ENCODE measurements around the gene FAM234A. TPM values are rescaled to one million over a fixed set of nuclear protein-coding genes. Genes with fewer than 3 reads are reported as not detected.

Gene FAM234A
- total RNA-seq, 1 experiment from 2014 or later, result 94.9 TPM

DNA sequence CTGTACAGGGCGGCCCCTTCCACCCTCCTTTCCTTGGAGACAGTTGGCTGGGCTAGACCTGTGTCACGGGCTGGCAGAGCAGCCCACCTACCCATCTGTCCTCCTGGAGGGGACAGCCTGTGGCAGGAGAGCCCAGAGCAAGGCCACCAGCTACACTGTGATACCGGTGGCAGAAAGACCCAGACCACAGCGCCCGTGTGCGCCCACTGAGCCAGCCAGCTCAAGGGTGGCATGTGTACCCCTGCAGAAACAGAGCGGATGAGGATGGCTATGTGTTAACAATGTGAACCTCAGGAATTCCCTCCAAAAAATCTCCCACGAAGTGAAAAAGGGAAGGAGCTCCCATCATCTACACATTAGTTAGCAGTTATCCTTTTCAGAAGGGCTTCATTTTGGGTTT lies 47.3 kb upstream of the FAM234A start:
- peaks cover 38 to 61% (median 58%) of the 10 kb centered on the region in 3 experiments for H3K36me3 Mint-ChIP-seq (ENCODE audit: insufficient read depth in 1 of 3, low read depth in 3 of 3)
- no CpG with 5 or more reads among the region's 8 CpGs for WGBS (ENCODE audit: extremely low coverage, insufficient read length, low lambda C conversion rate)

More for the DNA sequence above, 47.3 kb upstream of the FAM234A start:
- Histone ChIP-seq H2BK5ac (ENCODE audit: insufficient read length, low read length) (no peak overlapping the region), H3K79me1 (ENCODE audit: insufficient read depth, low read depth, low read length, poor library complexity, severe bottlenecking) (no peaks in the 10 kb centered on the region), H2BK120ac (ENCODE audit: low read depth, low read length, poor library complexity, severe bottlenecking) (no peak overlapping the region), H4K5ac (ENCODE audit: insufficient read length, low read depth, low read length) (no peak overlapping the region), H3K9me3 (ENCODE audit: control insufficient read depth, low read depth, low read length) (no peaks in the 10 kb centered on the region), H3K79me2 (ENCODE audit: insufficient read depth, low read length) (no peaks in the 10 kb centered on the region), H4K8ac (replicated peaks; ENCODE audit: insufficient read length, low read depth, low read length) (no peak overlapping the region), H4K91ac (ENCODE audit: insufficient read length, low read depth, low read length) (no peak overlapping the region), H2BK15ac (ENCODE audit: low read depth, low read length) (no peak overlapping the region), H2AFZ (ENCODE audit: low read length) (no peak overlapping the region), H3K56ac (ENCODE audit: insufficient read length, low read depth, low read length) (no peak overlapping the region), H3K27me3 (ENCODE audit: insufficient read depth, low read length) (no peaks in the 10 kb centered on the region), H3K23ac (ENCODE audit: insufficient read length, low read depth, low read length) (no peak overlapping the region), H3K27ac (ENCODE audit: insufficient read length, low read depth, low read length) (no peak overlapping the region), H2AK5ac (ENCODE audit: insufficient read length, low read length) (no peak overlapping the region), H3K14ac (ENCODE audit: insufficient read depth, low read length) (no peak overlapping the region), H3K4me1 (ENCODE audit: insufficient read depth, low read length) (no peaks in the 10 kb centered on the region), H3K23me2 (ENCODE audit: insufficient read length, low read depth, low read length, poor library complexity, severe bottlenecking) (no peaks in the 10 kb centered on the region), H2BK20ac (ENCODE audit: low read depth, low read length, poor library complexity, severe bottlenecking) (no peak overlapping the region), H3K18ac (ENCODE audit: insufficient read length, low read depth, low read length) (no peak overlapping the region), H3T11ph (ENCODE audit: low read length) (no peak overlapping the region), H3K4ac (ENCODE audit: low read depth, low read length) (no peak overlapping the region), H3K4me2 (ENCODE audit: insufficient read depth, insufficient read length, low read length) (no peak overlapping the region), H3K9ac (ENCODE audit: extremely low read depth, insufficient read length, low read length) (no peak overlapping the region), H2BK12ac (ENCODE audit: insufficient read length, low read depth, low read length) (no peak overlapping the region), H4K20me1 (ENCODE audit: control insufficient read depth, insufficient read depth, insufficient read length) (no peaks in the 10 kb centered on the region)
- no peaks in the 10 kb centered on the region; a peak in 1 of 5 replicates for H3K9me3 Mint-ChIP-seq
- H3K4me1 Mint-ChIP-seq, result no peaks in the 10 kb centered on the region
- no peak for DNase-seq
- TF ChIP-seq, protein P1, sequence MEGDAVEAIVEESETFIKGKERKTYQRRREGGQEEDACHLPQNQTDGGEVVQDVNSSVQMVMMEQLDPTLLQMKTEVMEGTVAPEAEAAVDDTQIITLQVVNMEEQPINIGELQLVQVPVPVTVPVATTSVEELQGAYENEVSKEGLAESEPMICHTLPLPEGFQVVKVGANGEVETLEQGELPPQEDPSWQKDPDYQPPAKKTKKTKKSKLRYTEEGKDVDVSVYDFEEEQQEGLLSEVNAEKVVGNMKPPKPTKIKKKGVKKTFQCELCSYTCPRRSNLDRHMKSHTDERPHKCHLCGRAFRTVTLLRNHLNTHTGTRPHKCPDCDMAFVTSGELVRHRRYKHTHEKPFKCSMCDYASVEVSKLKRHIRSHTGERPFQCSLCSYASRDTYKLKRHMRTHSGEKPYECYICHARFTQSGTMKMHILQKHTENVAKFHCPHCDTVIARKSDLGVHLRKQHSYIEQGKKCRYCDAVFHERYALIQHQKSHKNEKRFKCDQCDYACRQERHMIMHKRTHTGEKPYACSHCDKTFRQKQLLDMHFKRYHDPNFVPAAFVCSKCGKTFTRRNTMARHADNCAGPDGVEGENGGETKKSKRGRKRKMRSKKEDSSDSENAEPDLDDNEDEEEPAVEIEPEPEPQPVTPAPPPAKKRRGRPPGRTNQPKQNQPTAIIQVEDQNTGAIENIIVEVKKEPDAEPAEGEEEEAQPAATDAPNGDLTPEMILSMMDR (conservative IDR thresholded peaks at IDR 0.05), result no peak
- H3K4me3 Mint-ChIP-seq, result no peak overlapping the region
- no peak overlapping the region for H3K27ac Mint-ChIP-seq
- 0 out of 2 replicates have a peak, but pooled peaks cover 1% of the 10 kb centered on the region for H3K27me3 Mint-ChIP-seq (ENCODE audit: low read depth)

Measured in H9 (cell line).